ENCODE data around the gene OTOP3. TPM values are rescaled to one million over a fixed set of nuclear protein-coding genes. Genes with fewer than 3 reads are reported as not detected.
A peak's percentile ranks its signal among the peaks of the same experiment; 100 is the strongest.

OTOP3 gene
- polyA plus RNA-seq, 3 donors = not detected

DNA sequence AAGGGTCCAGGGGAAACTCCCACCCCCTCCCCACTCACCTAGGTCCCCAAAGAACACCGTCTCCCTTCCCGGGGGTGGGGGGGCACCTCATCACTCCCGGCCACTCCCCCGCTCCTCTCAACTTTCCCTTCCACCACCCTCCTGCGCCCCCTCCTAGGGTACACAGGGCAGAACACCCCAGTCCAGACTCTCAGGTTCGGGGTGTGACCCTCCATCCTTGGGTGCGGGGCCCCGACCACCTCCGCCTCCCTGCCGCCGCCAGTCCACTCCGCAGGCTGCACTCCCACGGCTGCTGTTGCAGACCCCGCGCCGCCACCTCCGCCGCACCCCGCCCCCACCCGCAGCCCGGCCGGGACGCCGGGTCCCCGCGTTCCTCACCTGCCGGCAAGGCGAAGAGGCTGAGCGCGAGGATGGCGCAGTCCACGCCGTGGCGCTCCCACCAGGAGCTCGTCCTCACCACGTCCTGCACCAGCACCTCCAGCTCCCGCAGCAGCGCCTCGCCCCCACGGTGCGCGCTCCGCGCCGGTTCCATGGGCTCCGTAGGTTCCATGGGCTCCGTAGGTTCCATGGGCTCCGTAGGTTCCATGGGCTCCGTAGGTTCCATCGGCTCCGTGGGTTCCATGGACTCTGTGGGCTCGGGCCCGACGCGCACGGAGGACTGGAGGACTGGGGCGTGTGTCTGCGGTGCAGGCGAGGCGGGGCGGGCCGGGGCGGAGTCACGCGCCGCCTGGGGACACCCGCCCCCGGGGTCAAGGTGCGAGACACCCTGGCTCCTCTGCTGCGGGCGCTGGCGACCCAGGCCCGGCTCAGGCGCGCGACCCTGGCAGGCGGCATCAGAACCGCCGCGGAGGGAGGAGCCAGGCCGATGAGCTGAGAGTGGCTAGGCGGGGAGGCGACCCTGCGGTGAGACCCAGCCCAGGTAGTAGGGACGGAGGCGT is 42.5 kb upstream of the OTOP3 start, which contains the start of gene FADS6:
Gene FADS6 (minus strand): TSS at position 660 of the 938 bp plus-strand sequence. CDS start 38 bp downstream, at position 622.
- H3K27me3 Mint-ChIP-seq (ENCODE audit: low read depth in 3 of 3) = peaks cover 60 to 68% (median 66%) of the 10 kb centered on the region in 3 donors
- WGBS (ENCODE audit: insufficient coverage) = 5% methylated on average over 83 of the region's 86 CpGs
- intact Hi-C loops (cut with micrococcal nuclease) = no loop called here
- no peak for DNase-seq
- H3K36me3 Mint-ChIP-seq = peaks cover 0 to 3% of the 10 kb centered on the region in 2 donors
- peak within 1 kb of the TSS; percentile 49 for H3K4me2 ChIP-seq (replicated peaks; ENCODE audit: extremely low read depth, low read length, poor library complexity, severe bottlenecking)
- TF ChIP-seq, protein P1, sequence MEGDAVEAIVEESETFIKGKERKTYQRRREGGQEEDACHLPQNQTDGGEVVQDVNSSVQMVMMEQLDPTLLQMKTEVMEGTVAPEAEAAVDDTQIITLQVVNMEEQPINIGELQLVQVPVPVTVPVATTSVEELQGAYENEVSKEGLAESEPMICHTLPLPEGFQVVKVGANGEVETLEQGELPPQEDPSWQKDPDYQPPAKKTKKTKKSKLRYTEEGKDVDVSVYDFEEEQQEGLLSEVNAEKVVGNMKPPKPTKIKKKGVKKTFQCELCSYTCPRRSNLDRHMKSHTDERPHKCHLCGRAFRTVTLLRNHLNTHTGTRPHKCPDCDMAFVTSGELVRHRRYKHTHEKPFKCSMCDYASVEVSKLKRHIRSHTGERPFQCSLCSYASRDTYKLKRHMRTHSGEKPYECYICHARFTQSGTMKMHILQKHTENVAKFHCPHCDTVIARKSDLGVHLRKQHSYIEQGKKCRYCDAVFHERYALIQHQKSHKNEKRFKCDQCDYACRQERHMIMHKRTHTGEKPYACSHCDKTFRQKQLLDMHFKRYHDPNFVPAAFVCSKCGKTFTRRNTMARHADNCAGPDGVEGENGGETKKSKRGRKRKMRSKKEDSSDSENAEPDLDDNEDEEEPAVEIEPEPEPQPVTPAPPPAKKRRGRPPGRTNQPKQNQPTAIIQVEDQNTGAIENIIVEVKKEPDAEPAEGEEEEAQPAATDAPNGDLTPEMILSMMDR (IDR thresholded peaks at IDR 0.05) = no peak
- H4K20me1 ChIP-seq (ENCODE audit: insufficient read depth, low read length) = no peaks in the 10 kb centered on the region
- H3K4me3 ChIP-seq (replicated peaks in 1 of 3; ENCODE audit: low read depth in 2 of 3, low read length in 3 of 3) = no peak within 1 kb of the TSS
- no peaks in the 10 kb centered on the region for H3K36me3 ChIP-seq (replicated peaks in 1 of 2; ENCODE audit: control insufficient read depth in 1 of 2, insufficient read depth in 2 of 2, low read length in 2 of 2)
- peaks cover 5% of the 10 kb centered on the region for H3K4me1 Mint-ChIP-seq
- peaks cover 0 to 10% (median 5%) of the 10 kb centered on the region in 7 donors for H3K9me3 Mint-ChIP-seq
- peak within 1 kb of the TSS in 1 of 7 donors; percentile 35 for H3K27ac Mint-ChIP-seq
- H3K27ac ChIP-seq (ENCODE audit: low read depth in 1 of 2, low read length in 2 of 2) = no peak within 1 kb of the TSS
- H3K9ac ChIP-seq (ENCODE audit: insufficient read depth, low read length, poor library complexity, severe bottlenecking) = no peak within 1 kb of the TSS
- H2AFZ ChIP-seq (ENCODE audit: insufficient read depth, low read depth, low read length, poor library complexity, severe bottlenecking) = peak within 1 kb of the TSS; percentile 35
- no peaks in the 10 kb centered on the region for H3K79me2 ChIP-seq (ENCODE audit: insufficient read depth, low read length)
- H3K4me3 Mint-ChIP-seq = peak within 1 kb of the TSS; percentile 34 to 86
- H3K9me3 ChIP-seq (replicated peaks in 1 of 2; ENCODE audit: control insufficient read depth in 1 of 2, insufficient read depth in 1 of 2, low read length in 2 of 2) = peaks cover 0 to 18% of the 10 kb centered on the region in 2 donors
- H3K4me1 ChIP-seq (ENCODE audit: control insufficient read depth in 1 of 2, insufficient read depth in 2 of 2, low read length in 2 of 2) = peaks cover 0 to 12% of the 10 kb centered on the region in 2 donors
- peaks cover 26 to 53% of the 10 kb centered on the region in 2 donors for H3K27me3 ChIP-seq (ENCODE audit: control insufficient read depth in 2 of 2, insufficient read depth in 2 of 2, low read length in 2 of 2)

DNA sequence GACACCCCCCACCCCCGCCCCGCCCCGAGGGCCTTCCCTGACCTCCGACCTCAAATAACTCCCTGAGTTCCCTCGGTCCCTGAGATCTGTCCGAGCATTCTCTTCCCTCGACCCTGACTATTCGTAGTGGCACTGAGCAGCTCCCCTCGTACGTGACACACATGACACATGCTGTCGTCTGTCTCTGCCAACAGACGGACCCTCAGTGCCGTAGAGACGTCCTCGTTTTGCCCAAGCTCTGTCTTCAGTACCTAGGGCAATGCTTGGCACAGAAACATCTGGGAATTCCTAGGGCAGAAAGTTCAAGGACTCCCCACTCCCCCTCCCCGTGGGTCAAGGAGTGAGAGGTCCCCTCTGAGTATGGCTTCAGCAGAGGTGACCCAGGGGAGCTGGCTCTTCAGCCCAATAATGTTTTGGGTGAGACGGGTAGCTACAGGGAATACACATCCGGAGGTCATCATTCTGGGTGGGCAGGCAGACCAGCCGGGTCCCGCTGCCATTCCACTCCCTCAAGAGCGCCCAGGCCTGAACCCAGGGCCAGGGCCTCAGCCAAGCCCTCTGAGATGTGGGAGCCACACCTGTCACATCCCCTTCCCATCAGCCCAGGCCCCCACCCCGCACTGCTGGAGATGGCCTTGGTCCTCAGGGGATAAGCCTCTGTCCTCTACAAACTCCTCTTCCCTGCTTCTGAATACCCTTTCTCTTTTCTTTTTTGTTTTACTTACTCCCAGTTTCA is 41.6 kb upstream of the OTOP3 start:
- Histone ChIP-seq H3K4me3 (replicated peaks in 1 of 3; ENCODE audit: low read depth in 2 of 3, low read length in 3 of 3) (no peak overlapping the region), H3K9me3 (replicated peaks in 1 of 2; ENCODE audit: control insufficient read depth in 1 of 2, insufficient read depth in 1 of 2, low read length in 2 of 2) (peaks cover 0 to 18% of the 10 kb centered on the region in 2 donors), H3K27ac (ENCODE audit: low read depth in 1 of 2, low read length in 2 of 2) (no peak overlapping the region), H3K27me3 (ENCODE audit: control insufficient read depth in 2 of 2, insufficient read depth in 2 of 2, low read length in 2 of 2) (peaks cover 26 to 53% of the 10 kb centered on the region in 2 donors), H2AFZ (ENCODE audit: insufficient read depth, low read depth, low read length, poor library complexity, severe bottlenecking) (no peak overlapping the region), H3K79me2 (ENCODE audit: insufficient read depth, low read length) (no peaks in the 10 kb centered on the region), H4K20me1 (ENCODE audit: insufficient read depth, low read length) (no peaks in the 10 kb centered on the region), H3K9ac (ENCODE audit: insufficient read depth, low read length, poor library complexity, severe bottlenecking) (no peak overlapping the region), H3K4me2 (replicated peaks; ENCODE audit: extremely low read depth, low read length, poor library complexity, severe bottlenecking) (no peak overlapping the region), H3K4me1 (ENCODE audit: control insufficient read depth in 1 of 2, insufficient read depth in 2 of 2, low read length in 2 of 2) (peaks cover 0 to 12% of the 10 kb centered on the region in 2 donors), H3K36me3 (replicated peaks in 1 of 2; ENCODE audit: control insufficient read depth in 1 of 2, insufficient read depth in 2 of 2, low read length in 2 of 2) (no peaks in the 10 kb centered on the region)
- H3K4me3 Mint-ChIP-seq = peak overlapping the region in 1 of 2 donors; percentile 86
- peaks cover 58 to 70% (median 61%) of the 10 kb centered on the region in 3 donors for H3K27me3 Mint-ChIP-seq (ENCODE audit: low read depth in 3 of 3)
- H3K9me3 Mint-ChIP-seq = peaks cover 0 to 10% (median 5%) of the 10 kb centered on the region in 7 donors
- intact Hi-C loops (cut with micrococcal nuclease) = no loop called here
- H3K36me3 Mint-ChIP-seq = peaks cover 0 to 3% of the 10 kb centered on the region in 2 donors
- peak overlapping the region in 1 of 7 donors; percentile 35 for H3K27ac Mint-ChIP-seq
- no peak for DNase-seq
- peaks cover 5% of the 10 kb centered on the region for H3K4me1 Mint-ChIP-seq
- 37% methylated on average over 16 of the region's 22 CpGs for WGBS (ENCODE audit: insufficient coverage)
- TF ChIP-seq, protein P1 (IDR thresholded peaks at IDR 0.05) = no peak

Measured in CD14-positive monocyte (primary cell).